GM19240 (cell line): Measurements from ENCODE around the gene FAM171A1.

Experiments used
- DNase-seq: peaks from one replicate; pipeline ENCODE4 v3.0.0; 2011; ENCODE audit warnings: low spot score; ENCODE audit not compliant: insufficient read length

Gene FAM171A1

GRCh38 chr10:15374156-15374555, 3.1 kb upstream of the FAM171A1 start:
- DNase-seq: peak; percentile 45

GRCh38 chr10:15373199-15373598, 2.1 kb upstream of the FAM171A1 start:
- DNase-seq: no peak

GRCh38 chr10:15370212-15370855, 755 bp downstream of the FAM171A1 start:
- no peak for DNase-seq

DNA sequence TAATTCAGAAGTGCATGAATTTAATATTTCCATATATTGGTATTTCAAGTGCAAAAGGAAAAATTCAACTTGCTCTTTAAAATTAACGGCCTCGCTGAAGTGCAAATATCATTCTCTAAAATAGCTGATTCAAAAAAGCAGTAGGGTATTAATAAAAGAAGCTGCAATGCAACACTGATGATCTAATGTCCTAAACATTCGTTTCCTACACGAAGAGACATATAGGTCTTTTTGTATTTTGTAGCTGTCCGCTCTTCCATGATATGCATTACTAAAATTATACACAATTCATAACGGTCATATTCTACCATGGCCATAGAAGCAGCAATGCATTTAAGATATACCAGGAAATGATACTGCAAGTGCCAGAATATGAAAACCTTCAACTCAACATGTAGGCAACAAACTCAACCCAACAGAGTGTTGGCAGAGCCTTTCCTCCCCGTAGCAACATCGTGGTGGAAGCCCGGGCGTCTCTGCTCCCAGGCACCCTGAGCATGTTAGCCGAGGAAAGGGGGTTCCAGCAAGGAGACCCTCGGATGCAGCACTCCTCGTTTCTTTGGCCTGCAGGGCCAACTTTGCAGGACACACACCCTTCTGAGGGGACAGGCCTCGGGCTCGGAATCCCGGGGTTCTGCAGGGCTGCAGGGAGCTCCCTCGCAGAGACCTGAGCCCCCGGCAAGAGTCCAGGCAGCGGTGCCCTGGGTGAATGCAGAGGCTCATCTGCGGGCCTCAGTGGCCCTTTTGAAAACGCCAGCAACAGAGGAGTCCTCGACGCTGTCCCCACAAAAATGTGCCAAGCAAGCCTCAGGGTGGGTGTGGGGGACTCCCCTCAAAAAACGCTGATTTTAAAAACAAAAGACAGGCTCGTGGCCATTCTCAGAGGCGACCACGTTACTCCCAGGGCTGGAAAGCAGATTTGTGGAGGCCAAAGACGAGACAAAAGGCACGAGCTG, 1.6 kb downstream of the FAM171A1 start:
- no peak for DNase-seq

GRCh38 chr10:15368101-15368855, 2.8 kb downstream of the FAM171A1 start:
- DNase-seq: no peak

DNA sequence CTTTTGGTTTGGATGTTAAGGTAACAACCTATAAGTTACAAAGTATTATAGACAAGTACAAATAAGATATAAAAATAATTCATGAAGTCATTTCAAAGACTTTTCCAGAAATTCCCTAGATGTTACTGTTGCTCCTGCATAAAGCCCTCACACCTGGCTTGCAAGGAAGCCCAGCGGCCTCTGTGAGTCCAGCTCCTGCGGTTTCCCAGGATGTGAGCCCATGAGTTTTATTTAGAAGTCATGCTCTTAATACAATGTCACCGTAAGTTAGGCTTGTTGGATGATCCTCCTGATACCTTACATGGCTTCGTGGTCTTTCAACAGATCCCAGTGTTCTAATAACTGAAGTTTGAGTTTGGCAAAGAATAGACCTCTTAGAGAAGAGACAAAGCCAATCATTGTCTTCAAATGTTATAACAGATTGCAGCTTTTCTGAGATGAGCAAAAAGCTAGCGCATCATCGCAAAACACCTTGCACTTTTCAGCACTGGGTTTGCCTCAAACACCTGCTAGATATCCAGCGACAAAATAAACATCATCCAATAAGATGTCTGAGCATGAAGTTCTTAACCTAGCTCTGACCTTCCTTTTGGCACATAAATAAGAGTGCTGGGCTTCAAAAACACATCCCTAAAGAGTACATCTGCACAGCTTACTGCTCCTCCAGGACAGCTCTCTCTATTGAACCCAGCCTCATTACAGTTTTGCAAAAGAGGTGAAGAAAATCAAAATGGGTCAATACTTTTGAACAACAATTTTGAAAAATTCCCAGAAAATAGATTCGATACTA, 3.6 kb downstream of the FAM171A1 start:
- no peak for DNase-seq

GRCh38 chr10:15365692-15366091, 5.4 kb downstream of the FAM171A1 start:
- no peak for DNase-seq

- DNase-seq: no peak
These were observed 7.1 kb downstream of the FAM171A1 start for GRCh38 chr10:15364001-15364400.

DNA sequence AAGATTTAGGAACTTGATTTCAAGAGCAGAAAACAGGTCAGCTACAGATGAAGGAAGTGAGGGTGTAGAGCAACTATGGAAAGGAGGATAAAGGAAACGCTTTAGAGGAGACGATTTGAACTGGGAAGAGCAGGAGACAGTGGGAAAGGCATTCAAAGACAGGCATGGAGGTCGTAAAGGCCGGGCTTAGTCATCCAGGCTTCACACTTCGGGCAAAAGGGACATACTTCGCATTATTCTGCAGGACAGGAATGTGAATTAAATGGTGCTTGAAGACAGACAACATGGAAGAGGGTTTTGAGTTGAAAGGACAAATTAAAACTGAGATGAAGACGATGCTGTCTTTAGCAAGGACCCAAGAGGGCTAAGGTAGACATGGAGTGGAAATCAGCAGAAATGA, 8.1 kb downstream of the FAM171A1 start:
- DNase-seq: no peak

DNA sequence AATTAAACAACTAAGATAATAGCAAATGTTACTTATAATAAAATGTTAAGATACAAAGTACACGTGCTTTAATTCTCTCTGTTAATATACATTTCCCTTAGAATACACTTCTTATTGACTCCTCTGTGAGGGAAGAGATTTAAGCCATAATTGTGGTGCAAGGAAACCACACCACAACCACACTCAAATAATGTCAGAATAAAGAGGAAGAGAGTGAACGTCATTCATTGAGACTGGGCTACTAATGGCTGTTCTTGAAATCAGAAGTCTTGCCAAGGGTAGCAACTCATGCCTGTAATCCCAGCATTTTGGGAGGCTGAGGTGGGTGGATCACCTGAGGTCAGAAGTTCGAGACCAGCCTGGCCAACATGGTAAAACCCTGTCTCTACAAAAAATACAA, 10.0 kb downstream of the FAM171A1 start:
- DNase-seq: no peak

GRCh38 chr10:15360566-15360965, 10.5 kb downstream of the FAM171A1 start:
- no peak for DNase-seq

- no peak for DNase-seq
These were observed 17.5 kb downstream of the FAM171A1 start for GRCh38 chr10:15353471-15354017.

DNA sequence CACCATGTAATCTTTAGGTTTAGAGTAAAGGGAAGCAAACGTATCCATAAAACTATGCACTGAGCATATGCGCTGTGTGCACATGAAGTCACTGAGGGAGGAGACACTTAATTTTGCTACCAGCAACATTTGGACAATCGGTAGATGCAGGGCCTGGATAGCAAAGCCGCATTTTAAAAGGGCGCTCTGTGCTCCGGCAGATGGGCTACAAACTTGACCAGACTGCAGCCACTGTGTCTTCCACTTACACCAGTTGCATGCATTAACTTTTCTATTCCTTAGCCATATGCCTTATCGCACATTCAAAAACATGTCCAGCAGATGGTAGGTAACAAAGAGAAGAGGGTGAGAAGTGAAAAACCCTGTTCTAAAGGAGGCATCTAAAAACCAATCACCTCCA, 18.3 kb downstream of the FAM171A1 start:
- no peak for DNase-seq

DNA sequence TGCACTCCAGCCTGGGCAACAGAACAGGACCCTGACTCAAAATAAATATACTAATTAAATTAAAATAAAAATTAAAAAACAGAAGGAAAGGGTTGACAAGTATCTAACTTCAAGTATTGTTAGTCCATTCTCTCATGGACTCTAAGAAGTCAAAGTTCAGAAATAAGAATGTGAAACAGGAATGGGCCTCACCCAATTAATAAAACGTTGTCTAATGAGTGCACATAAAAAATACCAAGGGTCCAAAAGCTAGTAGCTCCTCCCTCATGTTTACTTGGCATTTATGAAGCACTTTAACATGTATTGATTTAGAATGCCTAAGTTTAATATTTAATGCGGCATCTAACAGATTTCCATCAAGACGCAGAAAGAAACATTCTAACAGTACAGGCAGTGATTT, 18.9 kb downstream of the FAM171A1 start:
- DNase-seq: no peak

DNA sequence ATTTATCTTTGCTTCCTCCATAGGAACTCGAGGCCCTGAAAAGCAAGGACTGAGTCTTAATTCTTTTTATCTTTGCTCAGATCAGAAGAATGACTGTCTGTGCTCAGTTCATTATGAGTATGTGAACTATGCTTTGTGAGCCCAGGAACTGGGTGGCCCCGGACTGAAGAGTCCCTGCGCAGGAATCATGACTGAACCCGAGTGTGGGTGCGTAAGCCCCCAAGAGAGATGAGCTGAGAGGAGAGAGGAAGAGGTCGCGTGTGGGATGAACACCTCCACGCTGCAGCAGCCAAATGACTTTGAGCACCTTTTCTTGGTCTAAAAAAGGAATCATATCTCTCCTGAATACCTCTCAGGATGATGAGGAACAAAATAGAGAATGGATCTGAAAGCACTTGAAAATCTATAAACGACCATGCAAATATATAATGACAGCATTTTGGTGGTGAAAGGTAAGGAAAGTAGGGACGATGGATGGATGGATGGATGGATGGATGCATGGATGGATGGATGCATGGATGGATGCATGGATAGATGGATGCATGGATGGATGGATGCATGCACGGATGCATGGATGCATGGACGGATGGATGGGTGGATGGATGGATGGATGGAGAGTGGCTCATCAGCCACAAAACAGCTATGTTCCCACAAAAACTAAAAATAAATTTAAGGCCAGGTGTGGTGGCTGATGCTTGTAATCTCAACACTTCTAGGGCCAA, 19.8 kb downstream of the FAM171A1 start:
- DNase-seq: no peak

GRCh38 chr10:15349112-15349511, 22.0 kb downstream of the FAM171A1 start:
- DNase-seq: no peak

- DNase-seq: no peak
These were observed 22.5 kb downstream of the FAM171A1 start for GRCh38 chr10:15348579-15348978.

DNA sequence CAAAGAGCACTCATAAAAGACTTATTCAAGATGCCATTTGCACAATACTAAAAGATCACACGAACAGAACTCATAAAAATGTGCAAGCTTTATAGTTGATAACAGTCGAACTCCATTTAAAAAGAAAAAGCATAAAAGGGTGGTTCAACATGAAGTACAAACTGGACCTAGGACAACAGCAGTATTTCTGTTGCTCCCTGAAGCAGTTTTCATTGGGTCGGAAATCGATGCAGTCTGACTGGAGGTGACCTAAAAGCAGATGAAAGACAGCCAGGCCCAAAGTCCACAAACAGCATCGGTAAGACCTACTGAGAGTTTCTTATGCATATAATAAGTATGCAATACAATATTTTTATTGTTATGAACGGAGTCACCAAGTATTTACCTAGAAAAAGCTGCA, 23.9 kb downstream of the FAM171A1 start:
- DNase-seq: no peak

- no peak for DNase-seq
These were observed 24.5 kb downstream of the FAM171A1 start for GRCh38 chr10:15346440-15347141.

- DNase-seq: no peak
These were observed 25.6 kb downstream of the FAM171A1 start for GRCh38 chr10:15345450-15345849.
